Hepatocyte (in vitro differentiated cells): ENCODE results near the gene ZDHHC14.

Experiments used
- CTCF ChIP-seq: fragments of 200-600 bp; sonication (generic); IDR thresholded peaks from 2 replicates; pipeline ENCODE4 v1.5.1; 2016; ENCODE audit warnings: antibody characterized with exemption, mild to moderate bottlenecking; ENCODE audit not compliant: poor library complexity
- EZH2 ChIP-seq: fragments of 200-600 bp; sonication (generic); IDR thresholded peaks from 2 replicates; pipeline ENCODE4 v1.6.1; 2016; ENCODE audit warnings: antibody characterized with exemption, mild to moderate bottlenecking, borderline replicate concordance
- EZH2phosphoT487 ChIP-seq: fragments of 200-600 bp; sonication (generic); IDR thresholded peaks from one replicate; pipeline ENCODE4 v1.6.1; 2018; ENCODE audit warnings: antibody characterized with exemption, mild to moderate bottlenecking, low read depth, moderate library complexity; ENCODE audit not compliant: unreplicated experiment, severe bottlenecking

- TF ChIP-seq CTCF (no peak), EZH2 (no peak), EZH2phosphoT487 (no peak)
Measured at GRCh38 chr6:157600807-157601206, 219.8 kb downstream of the ZDHHC14 start.
